ENCODE measurements around the gene ALDH6A1.

Gene ALDH6A1

GRCh38 chr14:74048281-74048680, 36.0 kb downstream of the ALDH6A1 start:
- no peak for DNase-seq

DNA sequence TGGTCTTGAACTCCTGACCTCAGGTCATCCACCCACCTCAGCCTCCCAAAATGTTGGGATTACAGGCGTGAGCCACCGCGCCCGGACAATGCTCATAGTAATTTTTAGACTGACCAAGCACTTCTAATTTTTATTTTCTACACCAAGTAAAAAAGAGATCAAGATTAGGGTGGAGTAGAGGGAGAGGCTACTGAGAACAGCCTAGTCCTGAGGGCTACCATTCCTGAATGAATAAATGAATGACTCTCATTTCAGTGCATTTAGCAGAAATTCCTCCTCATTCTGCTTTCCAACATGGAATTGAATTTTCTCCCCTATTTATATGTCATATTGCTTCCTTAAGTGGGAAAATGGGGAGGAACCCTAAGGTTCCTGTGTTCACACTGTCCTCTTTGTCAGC, 38.7 kb downstream of the ALDH6A1 start:
- no peak for DNase-seq

DNA sequence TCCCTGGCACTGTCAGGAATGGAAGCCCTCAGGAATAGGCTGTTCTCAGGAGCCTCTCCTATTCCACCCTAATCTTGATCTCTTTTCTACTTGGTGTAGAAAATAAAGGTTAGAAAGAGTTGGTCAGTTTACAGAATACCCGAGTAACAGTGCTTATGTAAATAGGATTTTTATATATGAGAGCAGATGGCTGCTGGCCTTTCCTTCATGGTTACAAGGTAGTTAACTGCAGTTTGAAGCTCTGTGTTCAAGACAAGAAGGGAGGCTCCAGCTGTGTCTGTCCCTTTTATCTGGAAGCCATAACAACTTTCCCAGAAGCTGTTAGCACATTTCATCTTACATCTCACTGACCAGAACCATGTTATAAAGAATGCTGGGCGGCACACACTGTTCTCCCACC, 42.0 kb downstream of the ALDH6A1 start:
- no peak for DNase-seq

DNA sequence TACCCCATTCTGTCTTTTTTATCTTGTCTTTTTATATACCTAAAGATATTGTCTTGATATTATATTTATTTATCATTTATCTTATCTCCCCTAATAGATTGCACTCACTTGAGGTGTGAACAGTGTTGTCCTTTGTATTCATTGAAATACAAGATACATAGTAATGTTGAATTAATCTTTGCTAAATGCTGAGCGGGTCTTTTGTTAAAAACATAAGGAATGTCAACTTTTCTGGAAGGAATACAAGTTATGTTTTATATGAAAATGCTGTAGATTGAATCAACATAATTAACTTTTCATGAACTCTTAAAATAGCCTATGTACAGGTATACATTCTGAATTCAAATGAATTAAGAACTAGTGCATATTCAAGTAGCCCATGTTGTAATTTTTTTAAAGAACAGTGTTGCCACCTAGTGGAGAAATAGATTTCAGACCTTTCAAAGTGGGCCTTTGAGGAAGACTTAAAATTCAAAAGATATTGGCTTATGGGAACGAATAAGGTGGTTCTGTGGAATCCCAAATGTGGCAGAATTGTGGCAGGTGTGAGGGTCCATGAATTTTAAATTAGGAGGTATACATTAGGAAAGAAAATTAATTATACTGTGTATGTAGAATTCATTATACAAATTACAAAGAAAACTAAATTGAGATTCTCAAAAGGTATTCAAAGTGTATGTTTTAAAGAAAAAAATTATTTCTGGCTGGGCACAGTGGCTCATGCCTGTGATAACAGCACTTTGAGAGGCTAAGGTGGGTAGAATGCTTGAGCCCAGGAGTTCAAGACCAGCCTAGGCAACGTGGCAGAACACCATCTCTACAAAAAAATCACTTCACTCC, 46.0 kb downstream of the ALDH6A1 start:
- peak; percentile 8 for DNase-seq

- DNase-seq = no peak
Observed at GRCh38 chr14:74035556-74035955, 48.7 kb downstream of the ALDH6A1 start.

- no peak for DNase-seq
Observed at GRCh38 chr14:74034572-74034971, 49.7 kb downstream of the ALDH6A1 start.

DNA sequence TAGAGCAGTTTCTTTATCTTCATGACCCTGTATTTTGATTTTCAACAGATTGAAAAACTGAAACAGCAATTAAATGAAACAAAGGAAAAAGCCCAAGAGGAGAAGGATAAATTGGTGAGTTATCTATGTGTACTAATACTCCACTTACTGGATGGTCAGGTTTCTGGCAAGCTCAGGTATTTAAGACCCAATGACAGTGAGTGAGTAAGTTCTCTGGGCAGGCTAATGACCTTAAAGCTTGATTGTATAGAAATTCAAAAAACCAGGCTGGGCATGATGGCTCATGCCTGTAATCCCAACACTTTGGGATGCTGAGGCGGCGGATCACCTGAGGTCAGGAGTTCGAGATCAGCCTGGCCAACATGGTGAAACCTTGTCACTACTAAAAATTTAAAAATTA, 55.1 kb downstream of the ALDH6A1 start:
- DNase-seq = no peak

GRCh38 chr14:74022346-74022745, 61.9 kb downstream of the ALDH6A1 start:
- DNase-seq = no peak

DNA sequence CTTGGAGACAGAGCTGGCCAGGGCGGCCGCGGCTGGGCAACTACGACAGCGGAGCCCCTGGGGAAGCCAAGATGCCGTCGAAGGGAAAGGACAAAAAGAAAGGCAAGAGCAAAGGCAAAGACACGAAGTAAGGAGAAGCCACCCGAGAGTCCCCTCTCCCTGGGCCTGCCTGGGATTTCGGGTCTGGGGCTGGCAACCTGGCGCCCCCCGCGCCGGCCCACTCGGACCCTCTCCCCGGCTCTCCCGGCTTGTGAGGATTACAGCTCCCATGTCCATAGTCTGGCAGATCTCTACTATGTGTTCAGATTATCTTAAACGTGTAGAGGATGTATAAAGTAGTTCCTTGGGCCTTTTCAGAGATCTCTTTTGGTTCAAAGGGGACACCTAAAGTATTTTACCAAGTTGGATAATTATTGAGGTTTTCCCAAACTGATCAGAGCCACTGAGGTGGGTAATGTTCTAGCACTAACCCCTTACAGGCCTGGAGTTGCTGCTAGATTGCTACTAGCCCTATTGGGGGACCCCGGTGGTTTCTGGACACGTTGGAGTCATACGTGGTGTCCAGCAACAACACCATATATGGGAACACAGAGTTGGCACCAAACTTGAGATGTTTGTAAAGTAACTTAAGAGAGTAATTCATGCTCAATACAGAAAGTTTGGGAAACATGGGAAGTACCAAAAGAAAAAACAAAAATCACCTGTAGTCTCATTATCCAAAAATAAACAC, 64.7 kb downstream of the ALDH6A1 start:
- DNase-seq = no peak

GRCh38 chr14:74018586-74019407, 65.5 kb downstream of the ALDH6A1 start, which contains the start of the genes BBOF1 and ENTPD5:
BBOF1 (plus strand) TSS chr14:74019349; CDS start chr14:74019479, 130 bp downstream.
ENTPD5 (minus strand) TSS chr14:74019288; CDS start chr14:73988102, 31,186 bp downstream.
- DNase-seq = peak; percentile 6

DNA sequence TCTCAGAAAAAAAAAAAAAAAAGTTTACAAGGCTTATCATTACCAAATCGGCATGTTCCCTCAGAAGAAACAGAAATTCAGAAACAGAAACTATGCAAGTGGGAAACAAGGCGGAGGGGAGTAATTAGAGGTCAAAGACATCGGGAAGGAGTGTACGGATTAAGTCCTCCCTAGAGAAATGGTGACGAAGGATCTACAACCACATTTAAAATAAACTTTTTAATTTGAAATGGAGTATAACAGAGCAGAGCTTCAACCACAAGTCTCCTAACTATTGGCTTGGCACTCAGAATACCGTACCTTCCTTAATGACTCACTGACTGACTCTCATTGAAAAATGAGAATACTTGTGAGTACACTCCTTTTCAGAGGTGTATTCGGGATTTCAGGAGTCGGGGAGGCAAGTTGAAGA, 66.1 kb downstream of the ALDH6A1 start:
- DNase-seq = no peak

DNA sequence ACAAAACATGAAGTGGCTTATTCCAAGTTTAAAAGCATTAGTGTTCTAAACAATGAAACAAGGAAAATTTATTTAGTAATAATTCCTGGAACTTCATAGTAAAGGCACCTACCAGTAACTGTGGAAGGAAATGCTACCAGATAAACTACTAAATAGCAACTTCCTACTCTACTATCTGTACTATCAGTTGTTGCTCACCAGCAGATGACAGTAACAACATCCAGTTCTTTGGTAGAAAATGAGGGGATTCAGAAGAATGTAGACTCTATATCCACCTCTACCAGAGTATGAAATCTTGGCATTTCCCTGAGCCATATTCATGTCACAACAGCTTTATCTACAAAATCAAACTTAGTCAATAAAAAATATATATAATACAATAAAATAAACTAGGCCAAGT, 68.3 kb downstream of the ALDH6A1 start:
- DNase-seq = no peak

DNA sequence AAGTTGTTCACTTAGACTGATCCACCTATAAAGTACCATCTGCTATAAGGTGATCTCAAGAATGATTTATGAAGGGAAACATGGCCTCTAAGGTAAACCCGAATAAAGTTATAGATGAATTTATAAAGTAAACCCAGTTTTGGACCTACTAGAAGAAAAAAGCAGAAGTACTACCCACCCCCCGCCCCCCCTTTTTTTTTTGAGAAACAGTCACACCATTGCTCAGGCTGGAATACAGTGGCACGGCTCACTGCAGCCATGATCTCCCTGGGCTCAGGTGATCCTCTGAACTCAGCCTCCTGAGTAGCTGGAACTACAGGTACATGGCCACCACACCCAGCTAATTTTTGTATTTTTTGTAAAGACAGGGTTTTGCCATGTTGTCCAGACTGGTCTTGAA, 69.1 kb downstream of the ALDH6A1 start:
- DNase-seq = no peak

- no peak for DNase-seq
Observed at GRCh38 chr14:74014299-74014698, 70.0 kb downstream of the ALDH6A1 start.

GRCh38 chr14:74008843-74009499, 75.3 kb downstream of the ALDH6A1 start:
- no peak for DNase-seq

Measured in SIG-M5 (cell line).